Body of pancreas (tissue), 4 donors: ENCODE measurements around the gene MVB12B.

Experiments
- CTCF ChIP-seq, 7 experiments: fragments of 450-650 bp in 4 of 7; fragments of 200-600 bp in 3 of 7; sonication (generic) in 3 of 7; IDR thresholded peaks; one replicate each; pipeline ENCODE4 v1.5.1; 2016 to 2019; ENCODE audit warnings: antibody characterized with exemption in 7 of 7
- POLR2A ChIP-seq, 3 donors: fragments of 450-650 bp; IDR thresholded peaks; one replicate each; pipeline ENCODE4 v1.6.1; 2016; ENCODE audit warnings: antibody characterized with exemption in 3 of 3, mild to moderate bottlenecking in 2 of 3

- TF ChIP-seq CTCF (IDR thresholded peaks at IDR 0.05) (no peak), POLR2A (IDR thresholded peaks at IDR 0.05) (no peak)
These were observed 227.7 kb downstream of the MVB12B start for GRCh38 chr9:126554292-126554691.
